HG02763 (cell line): ENCODE data around the gene ABTB2.
A peak's percentile ranks its signal among the peaks of the same experiment; 100 is the strongest.

Source experiments
- ATAC-seq: cut with Tn5 transposase; IDR thresholded peaks from one replicate; pipeline ENCODE4 v1.9.1; 2021; ENCODE audit warnings: mild to moderate bottlenecking, moderate library complexity; ENCODE audit not compliant: unreplicated experiment

ABTB2 gene

GRCh38 chr11:34317666-34318065, 40.1 kb downstream of the ABTB2 start:
- ATAC-seq = no peak

DNA sequence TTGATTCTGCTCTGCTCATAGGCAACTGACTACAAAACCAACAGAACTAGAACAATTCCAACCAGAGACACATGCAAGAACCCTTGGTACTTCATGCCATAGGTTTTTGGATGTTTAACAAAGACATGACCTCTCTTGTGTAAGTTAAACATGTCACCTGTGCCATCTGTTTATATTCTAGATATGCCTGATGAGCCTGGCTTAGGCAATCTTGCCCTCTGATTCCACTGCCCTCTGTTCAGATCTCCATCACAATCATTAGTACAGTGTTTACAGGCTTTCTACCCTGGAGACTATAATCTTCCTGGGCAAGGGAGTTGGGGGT, 40.8 kb downstream of the ABTB2 start:
- ATAC-seq = no peak

- ATAC-seq = no peak
Observed at GRCh38 chr11:34316347-34317035, 41.3 kb downstream of the ABTB2 start.

- no peak for ATAC-seq
Observed at GRCh38 chr11:34315394-34315793, 42.4 kb downstream of the ABTB2 start.

GRCh38 chr11:34314936-34315335, 42.9 kb downstream of the ABTB2 start:
- no peak for ATAC-seq

DNA sequence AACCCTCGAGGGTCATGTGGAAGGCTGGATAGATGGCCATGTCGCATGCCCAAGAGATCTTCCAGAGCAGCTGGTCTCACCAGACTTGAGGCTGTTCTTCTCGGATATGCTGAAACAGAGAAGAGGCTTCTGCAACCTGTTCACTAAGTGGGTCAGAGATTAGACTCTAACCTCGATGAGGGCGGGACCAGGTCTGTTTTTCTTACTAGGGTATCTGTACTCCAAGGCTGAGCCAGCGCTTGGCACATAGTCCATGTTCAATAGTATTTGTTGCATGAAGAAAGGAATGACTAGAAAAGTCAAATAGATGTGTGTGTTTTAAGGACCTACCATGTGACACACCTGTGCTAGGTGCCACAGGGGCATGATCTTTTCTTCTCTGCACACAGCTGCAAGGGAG, 43.6 kb downstream of the ABTB2 start:
- ATAC-seq = no peak

DNA sequence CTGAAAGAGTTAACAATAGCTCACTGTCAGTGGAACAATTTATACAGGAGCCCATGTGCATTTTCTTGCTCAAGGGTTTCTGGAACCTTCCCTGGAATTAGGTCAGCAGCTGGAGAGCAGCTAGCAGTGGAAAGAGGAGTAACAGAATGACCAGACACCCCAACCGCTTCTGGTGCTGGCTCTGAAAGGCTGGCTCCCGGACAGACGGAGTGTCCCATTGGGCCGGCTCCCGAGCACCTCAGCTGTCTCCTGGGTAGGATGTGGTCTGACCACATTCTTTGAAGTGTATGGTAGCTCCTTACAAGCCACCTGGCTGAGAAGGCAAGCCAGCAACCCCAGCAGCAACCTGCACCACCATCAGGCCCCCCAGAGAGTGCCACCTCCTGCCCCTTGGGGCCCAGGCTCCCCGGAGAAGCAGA, 44.7 kb downstream of the ABTB2 start:
- peak; percentile 81 for ATAC-seq

GRCh38 chr11:34311126-34311525, 46.7 kb downstream of the ABTB2 start:
- ATAC-seq = no peak

DNA sequence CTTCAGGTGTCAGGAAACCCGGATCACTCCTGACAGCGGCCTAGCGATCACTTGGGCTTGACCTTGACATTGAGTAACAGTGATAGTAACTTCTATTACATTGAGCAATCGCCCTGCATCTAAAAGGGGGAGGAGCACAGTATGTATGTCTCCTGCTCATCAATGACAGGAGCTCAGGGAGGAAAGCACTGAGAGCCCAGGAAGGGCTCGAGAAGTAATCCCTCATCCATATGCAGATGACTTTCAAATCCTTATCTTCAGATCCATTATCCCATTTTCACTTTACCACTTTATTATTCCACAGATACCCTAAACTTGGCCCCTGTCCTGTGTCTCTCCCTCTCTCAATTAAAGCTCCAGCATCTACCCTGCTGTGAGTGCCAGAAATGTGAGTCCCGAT, 47.8 kb downstream of the ABTB2 start:
- ATAC-seq = no peak

- no peak for ATAC-seq
Observed at GRCh38 chr11:34308913-34309585, 48.8 kb downstream of the ABTB2 start.

- ATAC-seq = no peak
Observed at GRCh38 chr11:34308049-34308912, 49.5 kb downstream of the ABTB2 start.

DNA sequence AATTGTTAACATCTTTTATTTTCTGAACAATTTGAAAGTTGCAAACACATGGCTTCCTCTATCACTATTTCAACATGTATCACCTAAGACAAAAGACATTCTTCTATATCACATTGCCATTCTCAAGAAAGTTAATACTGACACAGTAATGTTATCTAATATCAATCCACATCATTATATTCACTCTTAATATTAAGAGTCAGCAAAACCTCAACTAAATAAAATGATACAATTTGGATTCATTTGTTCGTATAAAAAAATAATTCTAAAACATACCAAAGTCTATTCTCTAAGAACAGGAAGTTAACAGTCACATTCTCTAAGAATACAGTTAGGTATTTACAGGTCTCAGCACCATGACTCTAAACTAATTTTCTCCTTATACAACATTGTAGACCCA, 52.0 kb downstream of the ABTB2 start:
- ATAC-seq = no peak

DNA sequence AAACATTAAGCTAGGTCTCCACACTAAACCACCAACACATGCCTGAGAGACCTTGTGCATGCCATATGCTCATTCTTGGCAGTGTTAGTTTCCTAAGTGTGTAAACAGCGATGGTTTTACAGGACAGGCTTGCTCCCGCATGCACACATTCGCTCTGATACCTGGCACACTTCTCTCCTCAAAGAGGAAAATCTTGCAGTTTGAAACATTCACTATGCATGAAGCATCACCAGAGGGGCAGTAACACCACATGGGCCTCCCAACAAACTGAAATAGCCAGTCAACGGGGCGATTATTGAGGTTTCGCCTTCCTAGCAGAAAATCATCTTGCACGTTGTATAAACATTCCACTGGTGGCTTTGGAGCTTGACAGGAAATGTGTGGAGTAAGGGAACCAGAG, 52.6 kb downstream of the ABTB2 start:
- no peak for ATAC-seq

DNA sequence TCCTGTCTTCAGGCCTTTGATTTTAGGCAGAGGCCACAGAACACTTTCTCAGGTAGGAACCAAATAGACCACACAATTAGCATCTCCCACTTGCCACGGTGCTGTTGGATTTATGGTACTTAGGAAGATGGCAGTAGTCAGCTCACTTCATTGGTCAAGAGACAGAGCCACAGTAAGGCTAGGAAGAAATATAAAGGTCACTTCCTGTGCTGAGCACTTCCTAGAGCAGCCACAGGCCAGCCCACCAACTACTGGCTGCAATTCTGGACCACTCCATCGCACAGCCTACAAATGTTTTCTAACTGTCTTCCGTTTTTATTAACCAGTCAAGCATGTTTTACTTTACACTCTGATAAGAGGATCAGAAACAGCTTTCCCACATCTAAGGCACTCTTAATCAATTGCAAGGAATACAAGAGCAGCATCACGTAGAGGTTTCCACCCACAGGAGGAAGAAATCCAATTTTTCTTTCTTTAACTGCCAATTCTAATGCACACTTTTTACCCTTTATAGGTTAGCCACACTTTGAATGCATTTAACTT, 54.7 kb downstream of the ABTB2 start:
- no peak for ATAC-seq

GRCh38 chr11:34302046-34302921, 55.5 kb downstream of the ABTB2 start:
- ATAC-seq = peak; percentile 68

DNA sequence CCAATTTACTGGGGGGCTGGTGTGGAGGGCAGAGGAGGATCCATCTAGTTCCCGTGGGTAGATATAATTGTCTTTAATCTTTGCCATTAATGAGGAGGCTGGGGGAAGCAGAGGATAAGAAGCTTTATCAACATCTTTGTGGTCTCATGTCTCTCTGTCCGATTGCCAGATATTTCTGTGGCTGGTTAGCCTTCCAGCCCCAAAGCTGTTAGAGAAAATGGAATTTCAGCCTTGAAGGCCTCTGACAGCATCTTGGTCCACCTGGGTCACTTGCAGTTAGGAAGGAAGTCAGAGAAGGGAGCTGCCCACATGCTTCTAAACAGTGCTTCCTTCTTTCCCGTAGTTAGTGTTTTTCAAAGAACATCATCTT, 56.9 kb downstream of the ABTB2 start:
- ATAC-seq = no peak

- ATAC-seq = no peak
Observed at GRCh38 chr11:34300026-34300925, 57.5 kb downstream of the ABTB2 start.

DNA sequence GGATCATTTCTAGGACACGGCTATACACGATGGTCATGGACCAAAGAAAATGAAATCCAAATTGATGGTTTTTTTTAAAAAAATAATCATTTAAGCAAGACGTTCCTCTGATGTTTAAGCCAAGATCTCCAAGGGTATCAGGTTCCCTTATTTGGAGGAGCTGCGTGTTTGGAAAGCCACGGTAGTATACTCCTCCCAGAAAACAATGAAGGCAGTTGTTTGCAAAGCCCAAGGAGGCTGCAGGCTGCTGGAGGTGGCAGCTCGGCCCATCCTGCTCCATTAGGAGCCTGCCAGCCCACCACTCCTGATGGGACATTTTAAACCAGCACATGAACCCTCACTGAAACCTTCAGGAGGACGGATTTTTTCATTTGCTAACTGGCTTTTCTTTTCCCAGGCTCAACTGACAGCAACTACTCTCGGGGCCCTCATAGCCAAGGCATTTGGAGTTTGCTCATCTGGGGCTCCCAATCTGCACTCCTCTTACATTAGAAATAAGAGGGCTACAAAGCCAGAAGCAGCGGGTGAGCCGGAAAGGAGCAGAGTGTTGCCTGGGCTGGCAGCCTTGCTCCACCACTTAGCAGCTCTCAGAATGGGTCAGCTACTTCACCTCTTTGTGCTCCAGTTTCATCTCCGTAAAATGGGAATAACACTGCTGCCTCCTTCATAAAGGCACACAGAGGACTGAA, 58.4 kb downstream of the ABTB2 start:
- no peak for ATAC-seq

DNA sequence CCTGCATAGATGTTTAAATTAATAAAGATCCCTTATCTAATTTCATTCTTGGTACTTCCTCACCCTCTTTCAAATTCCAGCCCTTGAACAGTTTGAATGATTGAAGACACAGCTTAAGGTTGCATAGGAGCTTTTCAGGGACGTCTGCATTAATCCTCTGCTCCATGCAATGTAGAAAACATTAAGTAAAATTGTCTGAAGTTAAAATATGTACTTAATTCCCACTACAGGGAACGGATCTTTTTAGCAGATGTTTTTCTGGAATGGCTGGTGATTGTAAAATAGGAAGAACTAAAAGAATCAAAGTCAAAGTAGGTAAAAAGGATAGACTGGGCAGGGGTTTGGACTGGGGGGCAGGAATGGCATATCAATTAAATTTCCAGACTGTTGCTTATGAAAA, 58.9 kb downstream of the ABTB2 start:
- ATAC-seq = no peak
